PC-3 (cell line): ENCODE results near the gene ELOVL5. TPM values are rescaled to one million over a fixed set of nuclear protein-coding genes. Genes with fewer than 3 reads are reported as not detected.

Experiments
- ATAC-seq: fragments of 200-7000 bp; cut with Tn5 transposase; 2 replicates; pipeline ENCODE4 v1.9.1; 2020; ENCODE audit warnings: mild to moderate bottlenecking, moderate library complexity
- BruUV-seq: library from RNA; stranded (reverse); fragments of 400-500 nt; replicated peaks from 2 replicates; lab custom pipeline; 2021; lab: Mats Ljungman, UMichigan
- CTCF ChIA-PET: fragments of 300-600 bp; sonication (Branson Sonifier 250); formaldehyde crosslinking; loops from one replicate; lab custom pipeline; 2022; ENCODE audit warnings: antibody characterized with exemption; lab: Charles Lee
- POLR2A ChIA-PET: fragments of 300-600 bp; sonication (Branson Sonifier 250); formaldehyde crosslinking; loops from one replicate; lab custom pipeline; 2022; ENCODE audit warnings: antibody characterized with exemption; ENCODE audit not compliant: unreplicated experiment; lab: Charles Lee
- DNase-seq: peaks from one replicate; pipeline ENCODE4 v3.0.0-alpha.2; 2015
- H2AFZ ChIP-seq: fragments of 300-600 bp; sonication (generic); 2 replicates; pipeline ENCODE4 v1.6.0; 2016; ENCODE audit warnings: antibody characterized with exemption, low read length
- H3F3A ChIP-seq: fragments of 300-600 bp; sonication (generic); one replicate; pipeline ENCODE4 v1.6.0; 2017; ENCODE audit warnings: antibody characterized with exemption, low read length, control low read depth, mild to moderate bottlenecking; ENCODE audit not compliant: unreplicated experiment
- H3K27ac ChIP-seq: fragments of 300-600 bp; sonication (generic); 2 replicates; pipeline ENCODE4 v1.5.1; 2016; ENCODE audit warnings: mild to moderate bottlenecking, low read length
- H3K27me3 ChIP-seq: fragments of 300-600 bp; sonication (generic); 2 replicates; pipeline ENCODE4 v1.6.1; 2016; ENCODE audit warnings: low read length, mixed read lengths
- H3K36me3 ChIP-seq: fragments of 300-600 bp; sonication (generic); 2 replicates; pipeline ENCODE4 v1.6.1; 2016; ENCODE audit warnings: low read depth, mixed run types, low read length, mixed read lengths
- H3K4me1 ChIP-seq: fragments of 300-600 bp; sonication (generic); 2 replicates; pipeline ENCODE4 v1.5.1; 2016; ENCODE audit warnings: low read length; ENCODE audit not compliant: insufficient read depth
- H3K4me2 ChIP-seq: fragments of 300-600 bp; sonication (generic); 2 replicates; pipeline ENCODE4 v1.6.0; 2016; ENCODE audit warnings: low read length
- H3K4me3 ChIP-seq: fragments of 300-600 bp; sonication (generic); 2 replicates; pipeline ENCODE4 v1.5.1; 2016; ENCODE audit warnings: mild to moderate bottlenecking, low read length, mixed read lengths
- H3K79me2 ChIP-seq: fragments of 300-600 bp; sonication (generic); 2 replicates; pipeline ENCODE4 v1.6.1; 2017; ENCODE audit warnings: low read length, mixed read lengths
- H3K9ac ChIP-seq: fragments of 300-600 bp; sonication (generic); 2 replicates; pipeline ENCODE4 v1.6.0; 2016; ENCODE audit warnings: mild to moderate bottlenecking, low read length
- H3K9me2 ChIP-seq: fragments of 300-600 bp; sonication (generic); replicated peaks from 2 replicates; pipeline ENCODE4 v1.6.1; 2016; ENCODE audit warnings: mixed run types, low read length, mixed read lengths
- H3K9me3 ChIP-seq: fragments of 300-600 bp; sonication (generic); 2 replicates; pipeline ENCODE4 v1.6.1; 2016; ENCODE audit warnings: low read length, mixed read lengths
- H4K20me1 ChIP-seq: fragments of 300-600 bp; sonication (generic); 2 replicates; pipeline ENCODE4 v1.6.1; 2016; ENCODE audit warnings: low read length, mixed read lengths
- CTCF ChIP-seq: fragments of 300-600 bp; sonication (generic); conservative IDR thresholded peaks from 2 replicates; pipeline ENCODE4 v1.5.1; 2017; ENCODE audit warnings: antibody characterized with exemption, low read depth, mild to moderate bottlenecking, low read length
- EZH2 ChIP-seq: fragments of 300-600 bp; sonication (generic); IDR thresholded peaks from one replicate; pipeline ENCODE4 v1.6.1; 2017; ENCODE audit warnings: antibody characterized with exemption, mild to moderate bottlenecking, low read length; ENCODE audit not compliant: unreplicated experiment
- EZH2phosphoT487 ChIP-seq: fragments of 300-600 bp; sonication (generic); IDR thresholded peaks from 2 replicates; pipeline ENCODE4 v1.6.1; 2018; ENCODE audit warnings: mild to moderate bottlenecking, antibody characterized with exemption, low read length, borderline replicate concordance
- intact Hi-C: fragments of 100-400 bp; cut with micrococcal nuclease; formaldehyde crosslinking; loops from 2 replicates; pipeline ENCODE4 v1.9.0; 2023
- total RNA-seq: library from RNA; depleted of rRNA; stranded (reverse); fragments of >200 nt; gene quantifications from 2 replicates; pipeline ENCODE4 v1.2.3, GENCODE V29; 2014

ELOVL5 gene
- total RNA-seq, 1 experiment from 2014 or later = 62.7 TPM

- ATAC-seq = no peak
- ChIA-PET POLR2A (interaction anchor here (0.7 kb wide), 1 partner anchor 50 kb away, joined by 4 read pairs; no protein-coding TSS in a partner anchor), CTCF (no interaction called here)
- Histone ChIP-seq H3K36me3 (no peaks in the 10 kb centered on the region; the same call in 1 of the 2 replicates), H3K4me1 (peaks cover 12% of the 10 kb centered on the region), H3K9ac (peak overlapping the region; percentile 83), H3K9me2 (no peaks in the 10 kb centered on the region), H3K4me3 (peak overlapping the region; percentile 96), H3F3A (no peaks in the 10 kb centered on the region), H3K9me3 (no peaks in the 10 kb centered on the region), H4K20me1 (peaks cover 11% of the 10 kb centered on the region; the same call in 1 of the 2 replicates), H3K4me2 (peak overlapping the region; percentile 82), H3K27ac (peak overlapping the region; percentile 61; the same call in 1 of the 2 replicates), H2AFZ (peak overlapping the region; percentile 97), H3K79me2 (peaks cover 52% of the 10 kb centered on the region), H3K27me3 (no peaks in the 10 kb centered on the region)
- intact Hi-C loops = loop anchor here (1.0 to 10.0 kb wide), 6 partner anchors 10 to 177 kb away; no protein-coding TSS in a partner anchor
- TSS peak; percentile 91 for BruUV-seq
- no peak for DNase-seq
- TF ChIP-seq EZH2phosphoT487 = no peak
- no peak for TF ChIP-seq EZH2
- TF ChIP-seq CTCF = no peak
These were observed 501 bp upstream of the ELOVL5 start for GRCh38 chr6:53349209-53349693.

GRCh38 chr6:53347921-53348370, 804 bp downstream of the ELOVL5 start:
- no peaks in the 10 kb centered on the region for H3K9me2 ChIP-seq
- POLR2A ChIA-PET = interaction anchor here (0.6 kb wide), 2 partner anchors 12 to 52 kb away, joined by 3 read pairs; no protein-coding TSS in a partner anchor
- H4K20me1 ChIP-seq = peaks cover 11% of the 10 kb centered on the region; the same call in 1 of the 2 replicates
- H3F3A ChIP-seq = no peaks in the 10 kb centered on the region
- peak overlapping the region; percentile 96 for H3K4me3 ChIP-seq
- no peaks in the 10 kb centered on the region for H3K27me3 ChIP-seq
- CTCF ChIA-PET = interaction anchor here (0.6 to 1.2 kb wide), 4 partner anchors 20 to 196 kb away, joined by 3 to 8 read pairs (median 4); no protein-coding TSS in a partner anchor
- peak; percentile 67 for ATAC-seq
- H3K4me2 ChIP-seq = peak overlapping the region; percentile 82
- DNase-seq = peak; percentile 46
- H2AFZ ChIP-seq = peak overlapping the region; percentile 97
- no TSS peak for BruUV-seq
- H3K4me1 ChIP-seq = peaks cover 12% of the 10 kb centered on the region
- H3K9ac ChIP-seq = peak overlapping the region; percentile 83
- intact Hi-C loops = loop anchor here (1.0 to 10.0 kb wide), 6 partner anchors 22 to 236 kb away; no protein-coding TSS in a partner anchor
- H3K36me3 ChIP-seq = no peaks in the 10 kb centered on the region; the same call in 1 of the 2 replicates
- H3K27ac ChIP-seq = peak overlapping the region; percentile 61
- TF ChIP-seq CTCF (no peak), EZH2phosphoT487 (no peak), EZH2 (no peak)
- no peaks in the 10 kb centered on the region for H3K9me3 ChIP-seq
- H3K79me2 ChIP-seq = peaks cover 66% of the 10 kb centered on the region
